Hepatocyte (in vitro differentiated cells): ENCODE measurements around the gene OGDHL.

Experiments
- EZH2 ChIP-seq: fragments of 200-600 bp; sonication (generic); IDR thresholded peaks from 2 replicates; pipeline ENCODE4 v1.6.1; 2016; ENCODE audit warnings: antibody characterized with exemption, mild to moderate bottlenecking, borderline replicate concordance
- TF ChIP-seq, protein P1 (sequence below): fragments of 200-600 bp; sonication (generic); IDR thresholded peaks from 2 replicates; pipeline ENCODE4 v1.5.1; 2016; ENCODE audit warnings: antibody characterized with exemption, mild to moderate bottlenecking; ENCODE audit not compliant: poor library complexity

DNA sequence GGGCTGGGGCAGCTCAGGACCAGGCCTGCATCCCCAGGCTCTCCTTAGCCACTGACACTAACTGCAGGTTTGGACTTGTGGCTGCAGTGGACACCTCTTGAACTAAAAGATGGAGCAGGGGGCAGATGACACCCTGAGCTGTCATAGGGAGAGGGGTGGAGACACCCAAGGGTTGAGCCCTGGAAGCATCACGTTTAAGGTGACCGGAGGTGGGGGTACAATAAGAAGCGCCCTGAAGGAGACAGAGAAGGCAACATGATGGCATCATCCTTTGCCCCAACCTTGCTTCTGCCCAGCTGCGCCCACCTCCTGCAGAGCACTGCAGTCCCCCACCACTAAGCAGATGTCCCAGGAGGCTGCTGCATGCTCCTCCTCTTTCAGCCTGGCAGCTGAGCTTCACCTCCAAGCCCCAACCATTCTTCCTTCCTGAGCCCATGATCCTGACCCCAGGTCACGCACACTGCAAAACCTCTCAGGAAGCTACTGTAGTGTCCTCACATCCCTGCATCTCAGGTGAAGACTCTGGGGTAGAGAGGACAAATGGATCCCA, 25.5 kb downstream of the OGDHL start:
- no peak for TF ChIP-seq EZH2
- TF ChIP-seq, protein P1, sequence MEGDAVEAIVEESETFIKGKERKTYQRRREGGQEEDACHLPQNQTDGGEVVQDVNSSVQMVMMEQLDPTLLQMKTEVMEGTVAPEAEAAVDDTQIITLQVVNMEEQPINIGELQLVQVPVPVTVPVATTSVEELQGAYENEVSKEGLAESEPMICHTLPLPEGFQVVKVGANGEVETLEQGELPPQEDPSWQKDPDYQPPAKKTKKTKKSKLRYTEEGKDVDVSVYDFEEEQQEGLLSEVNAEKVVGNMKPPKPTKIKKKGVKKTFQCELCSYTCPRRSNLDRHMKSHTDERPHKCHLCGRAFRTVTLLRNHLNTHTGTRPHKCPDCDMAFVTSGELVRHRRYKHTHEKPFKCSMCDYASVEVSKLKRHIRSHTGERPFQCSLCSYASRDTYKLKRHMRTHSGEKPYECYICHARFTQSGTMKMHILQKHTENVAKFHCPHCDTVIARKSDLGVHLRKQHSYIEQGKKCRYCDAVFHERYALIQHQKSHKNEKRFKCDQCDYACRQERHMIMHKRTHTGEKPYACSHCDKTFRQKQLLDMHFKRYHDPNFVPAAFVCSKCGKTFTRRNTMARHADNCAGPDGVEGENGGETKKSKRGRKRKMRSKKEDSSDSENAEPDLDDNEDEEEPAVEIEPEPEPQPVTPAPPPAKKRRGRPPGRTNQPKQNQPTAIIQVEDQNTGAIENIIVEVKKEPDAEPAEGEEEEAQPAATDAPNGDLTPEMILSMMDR, result no peak
